Parathyroid adenoma (tissue), 2 donors: ENCODE measurements around the gene ACBD6.
A peak's percentile ranks its signal among the peaks of the same experiment; 100 is the strongest.

Source experiments
- H2AFZ ChIP-seq: fragments of 300-600 bp; sonication (generic); one replicate; pipeline ENCODE4 v1.7.0; 2017; ENCODE audit warnings: antibody characterized with exemption, mild to moderate bottlenecking
- H3K27ac ChIP-seq: fragments of 300-600 bp; sonication (generic); one replicate; pipeline ENCODE4 v1.7.0; 2017
- H3K27me3 ChIP-seq: fragments of 300-600 bp; sonication (generic); one replicate; pipeline ENCODE4 v1.7.0; 2017; ENCODE audit warnings: low read length; ENCODE audit not compliant: control insufficient read depth, insufficient read depth
- H3K36me3 ChIP-seq: fragments of 300-600 bp; sonication (generic); one replicate; pipeline ENCODE4 v1.7.0; 2017; ENCODE audit warnings: low read length; ENCODE audit not compliant: control insufficient read depth, insufficient read depth
- H3K4me1 ChIP-seq: fragments of 300-600 bp; sonication (generic); one replicate; pipeline ENCODE4 v1.7.0; 2017; ENCODE audit warnings: control low read depth
- H3K4me2 ChIP-seq: fragments of 300-600 bp; sonication (generic); one replicate; pipeline ENCODE4 v1.7.0; 2017; ENCODE audit warnings: low read length
- H3K4me3 ChIP-seq: fragments of 300-600 bp; sonication (generic); one replicate; pipeline ENCODE4 v1.7.0; 2017; ENCODE audit warnings: low read depth, low read length
- H3K79me2 ChIP-seq: fragments of 300-600 bp; sonication (generic); one replicate; pipeline ENCODE4 v1.7.0; 2017; ENCODE audit warnings: control low read depth
- H3K9ac ChIP-seq: fragments of 300-600 bp; sonication (generic); one replicate; pipeline ENCODE4 v1.7.0; 2017; ENCODE audit warnings: mild to moderate bottlenecking
- H3K9me3 ChIP-seq: fragments of 300-600 bp; sonication (generic); one replicate; pipeline ENCODE4 v1.7.0; 2017; ENCODE audit warnings: low read length; ENCODE audit not compliant: control insufficient read depth
- TF ChIP-seq, protein P1 (sequence below): fragments of 300-600 bp; sonication (generic); IDR thresholded peaks from one replicate; pipeline ENCODE4 v1.7.0; 2017; ENCODE audit warnings: antibody characterized with exemption, mild to moderate bottlenecking
- donor health status: primary hyperparathyroidism.

The ACBD6 gene

GRCh38 chr1:180534214-180534613 is 31.8 kb upstream of the ACBD6 start:
- Histone ChIP-seq H2AFZ (peak overlapping the region; percentile 66), H3K9ac (no peak overlapping the region), H3K4me1 (peaks cover 2% of the 10 kb centered on the region), H3K27ac (no peak overlapping the region), H3K36me3 (no peaks in the 10 kb centered on the region), H3K4me3 (no peak overlapping the region), H3K27me3 (no peaks in the 10 kb centered on the region), H3K9me3 (no peaks in the 10 kb centered on the region), H3K4me2 (peak overlapping the region; percentile 10), H3K79me2 (no peaks in the 10 kb centered on the region)
- TF ChIP-seq, protein P1, sequence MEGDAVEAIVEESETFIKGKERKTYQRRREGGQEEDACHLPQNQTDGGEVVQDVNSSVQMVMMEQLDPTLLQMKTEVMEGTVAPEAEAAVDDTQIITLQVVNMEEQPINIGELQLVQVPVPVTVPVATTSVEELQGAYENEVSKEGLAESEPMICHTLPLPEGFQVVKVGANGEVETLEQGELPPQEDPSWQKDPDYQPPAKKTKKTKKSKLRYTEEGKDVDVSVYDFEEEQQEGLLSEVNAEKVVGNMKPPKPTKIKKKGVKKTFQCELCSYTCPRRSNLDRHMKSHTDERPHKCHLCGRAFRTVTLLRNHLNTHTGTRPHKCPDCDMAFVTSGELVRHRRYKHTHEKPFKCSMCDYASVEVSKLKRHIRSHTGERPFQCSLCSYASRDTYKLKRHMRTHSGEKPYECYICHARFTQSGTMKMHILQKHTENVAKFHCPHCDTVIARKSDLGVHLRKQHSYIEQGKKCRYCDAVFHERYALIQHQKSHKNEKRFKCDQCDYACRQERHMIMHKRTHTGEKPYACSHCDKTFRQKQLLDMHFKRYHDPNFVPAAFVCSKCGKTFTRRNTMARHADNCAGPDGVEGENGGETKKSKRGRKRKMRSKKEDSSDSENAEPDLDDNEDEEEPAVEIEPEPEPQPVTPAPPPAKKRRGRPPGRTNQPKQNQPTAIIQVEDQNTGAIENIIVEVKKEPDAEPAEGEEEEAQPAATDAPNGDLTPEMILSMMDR = no peak

- Histone ChIP-seq H3K4me2 (no peak overlapping the region), H3K4me1 (peaks cover 2% of the 10 kb centered on the region), H3K36me3 (no peaks in the 10 kb centered on the region), H3K9me3 (no peaks in the 10 kb centered on the region), H3K27me3 (no peaks in the 10 kb centered on the region), H3K4me3 (no peak overlapping the region), H3K79me2 (no peaks in the 10 kb centered on the region), H3K27ac (no peak overlapping the region), H3K9ac (no peak overlapping the region), H2AFZ (peak overlapping the region; percentile 66)
- TF ChIP-seq, protein P1 = peak; percentile 77
Observed at GRCh38 chr1:180533266-180533987, 31.1 kb upstream of the ACBD6 start.

GRCh38 chr1:180532854-180533253 is 30.5 kb upstream of the ACBD6 start:
- H3K9ac ChIP-seq = no peak overlapping the region
- no peaks in the 10 kb centered on the region for H3K36me3 ChIP-seq
- H3K79me2 ChIP-seq = no peaks in the 10 kb centered on the region
- H3K27me3 ChIP-seq = no peaks in the 10 kb centered on the region
- no peaks in the 10 kb centered on the region for H3K9me3 ChIP-seq
- no peak overlapping the region for H3K27ac ChIP-seq
- no peak overlapping the region for H3K4me3 ChIP-seq
- H3K4me1 ChIP-seq = peaks cover 2% of the 10 kb centered on the region
- TF ChIP-seq, protein P1 = no peak
- H2AFZ ChIP-seq = no peak overlapping the region
- no peak overlapping the region for H3K4me2 ChIP-seq

DNA sequence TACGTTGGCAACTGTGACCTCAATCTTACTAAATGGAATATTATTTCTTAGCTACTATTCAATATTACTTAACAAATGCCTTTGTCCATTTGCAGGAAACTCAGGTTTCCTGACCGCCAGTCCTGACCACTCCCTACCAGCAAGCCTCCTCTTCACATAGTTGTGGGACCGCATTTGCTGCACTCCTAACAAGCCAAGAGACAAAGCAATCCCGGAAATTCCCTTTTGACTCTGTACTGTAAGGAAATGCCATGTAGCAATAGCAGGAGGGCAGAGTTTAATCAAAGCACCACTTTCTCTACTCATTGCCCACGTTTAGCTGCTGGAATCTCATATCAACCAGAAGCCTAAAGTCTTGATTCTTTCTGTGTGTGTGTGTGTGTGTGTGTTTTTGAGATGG is 28.1 kb upstream of the ACBD6 start:
- Histone ChIP-seq H2AFZ (no peak overlapping the region), H3K79me2 (no peaks in the 10 kb centered on the region), H3K4me2 (no peak overlapping the region), H3K27ac (peak overlapping the region; percentile 53), H3K9me3 (no peaks in the 10 kb centered on the region), H3K9ac (no peak overlapping the region), H3K36me3 (no peaks in the 10 kb centered on the region), H3K27me3 (no peaks in the 10 kb centered on the region), H3K4me3 (no peak overlapping the region), H3K4me1 (no peaks in the 10 kb centered on the region)
- TF ChIP-seq, protein P1 = no peak
